ENCODE data around the gene PCNT. TPM values are rescaled to one million over a fixed set of nuclear protein-coding genes. Genes with fewer than 3 reads are reported as not detected.
A peak's percentile ranks its signal among the peaks of the same experiment; 100 is the strongest.

Gene PCNT
- total and polyA plus RNA-seq, 2 of the 4 experiments (the other 2 are of a cell fraction), result 10.0 to 19.4 TPM

DNA sequence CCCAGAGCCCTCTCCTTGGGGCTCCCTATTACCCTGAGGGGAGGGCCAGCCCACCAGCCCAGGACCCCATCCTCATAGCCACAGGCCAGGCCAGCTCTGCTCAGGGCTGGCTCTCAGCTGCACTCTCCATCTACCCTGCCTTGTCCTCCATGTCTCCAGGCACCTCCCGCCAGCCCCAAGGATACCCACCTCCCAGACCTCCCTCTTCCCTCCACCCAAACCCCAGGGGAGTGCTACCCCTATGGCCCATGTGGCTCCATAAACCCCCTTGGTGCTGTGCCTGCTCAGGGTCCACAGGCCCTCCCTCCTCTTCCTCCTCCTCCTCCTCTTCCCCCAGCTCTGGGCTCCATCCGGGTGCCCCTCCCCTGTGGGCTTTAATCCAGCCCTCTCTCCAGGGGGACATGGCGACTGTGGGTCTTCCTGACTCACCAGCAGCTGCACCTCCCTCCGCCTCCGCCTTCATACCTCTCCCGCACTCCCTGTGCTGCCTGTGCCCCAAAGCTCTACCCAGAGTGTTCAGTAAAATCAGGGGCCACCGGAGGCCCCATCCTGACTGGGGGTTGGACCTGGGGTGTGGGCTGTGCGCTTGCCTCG, 28.7 kb upstream of the PCNT start:
- dilution Hi-C loops (cut with HindIII; ENCODE audit: low sequenced_read_pairs, unreplicated experiment) (no loop called here), intact Hi-C loops (cut with micrococcal nuclease) (no loop called here), in situ Hi-C loops (cut with MboI; ENCODE audit: low sequenced_read_pairs) (no loop called here)
- ChIA-PET CTCF (no interaction called here), POLR2A (ENCODE audit: unreplicated experiment) (no interaction called here)
- H2AK9ac ChIP-seq (replicated peaks; ENCODE audit: low read depth, low read length, poor library complexity), result peak overlapping the region; percentile 85
- H3K27me3 ChIP-seq (ENCODE audit: control insufficient read depth, insufficient read depth, low read length), result no peaks in the 10 kb centered on the region
- 44% methylated on average over 3 of the region's 9 CpGs; no CpG with 5 or more reads in 1 of the 2 experiments for WGBS, 2 experiments (ENCODE audit: extremely low coverage in 2 of 2, insufficient read length in 1 of 2)
- ATAC-seq (ENCODE audit: low read depth) (peak; percentile 82), DNase-seq (peak; percentile 69)
- H3K79me1 ChIP-seq (ENCODE audit: low read depth in 1 of 2, low read length in 2 of 2), result peaks cover 6 to 7% of the 10 kb centered on the region in 2 experiments; a peak in 2 of 4 replicates
- no peak overlapping the region for H3K9ac ChIP-seq (ENCODE audit: low read depth, low read length)
- no peaks in the 10 kb centered on the region; the same call in 1 of the 2 replicates for H3K9me1 ChIP-seq (ENCODE audit: insufficient read depth, low read length)
- peak overlapping the region; percentile 74 for H2AK5ac ChIP-seq (ENCODE audit: low read depth, low read length)
- TF ChIP-seq FOS (IDR thresholded peaks at IDR 0.05; ENCODE audit: low read depth, low read length) (no peak), MAZ (IDR thresholded peaks at IDR 0.05; ENCODE audit: borderline replicate concordance, low read depth, low read length) (peak; percentile 73; the same call in 1 of the 2 replicates)
- no peak overlapping the region; the same call in 2 of the 3 replicates for H2BK15ac ChIP-seq (ENCODE audit: low read depth, low read length)
- peak overlapping the region; percentile 64 for H2BK5ac ChIP-seq (ENCODE audit: low read depth, low read length, poor library complexity, severe bottlenecking)
- 0 out of 2 replicates have a peak overlapping the region, but pooled peaks have one; percentile 14 for H2BK20ac ChIP-seq (ENCODE audit: low read depth, low read length)
- peak overlapping the region; percentile 53 for H3K27ac ChIP-seq (ENCODE audit: insufficient read depth, low read length)
- peak overlapping the region; percentile 40 to 77; a peak in 2 of 4 replicates for H4K8ac ChIP-seq (ENCODE audit: low read depth in 2 of 2, low read length in 2 of 2)
- H3K56ac ChIP-seq (ENCODE audit: extremely low read depth, insufficient read depth, low read length), result no peak overlapping the region
- H4K5ac ChIP-seq (ENCODE audit: low read depth, low read length), result peak overlapping the region; percentile 56
- BruUV-seq (replicated peaks), result no TSS peak
- no peak overlapping the region for H3K4me3 ChIP-seq (ENCODE audit: insufficient read depth, low read depth, low read length)
- H3K14ac ChIP-seq (replicated peaks; ENCODE audit: low read depth, low read length), result peak overlapping the region; percentile 46
- H2BK120ac ChIP-seq (ENCODE audit: low read depth, low read length), result peak overlapping the region; percentile 30; the same call in 1 of the 2 replicates
- H3K4me1 ChIP-seq (ENCODE audit: control insufficient read depth, insufficient read depth, low read length), result peaks cover 11% of the 10 kb centered on the region
- H2AFZ ChIP-seq (replicated peaks; ENCODE audit: low read length, poor library complexity), result peak overlapping the region; percentile 85
- H3K36me3 ChIP-seq (ENCODE audit: control insufficient read depth, insufficient read depth, low read length), result peaks cover 11% of the 10 kb centered on the region
- H3K23ac ChIP-seq (ENCODE audit: low read depth, low read length), result no peak overlapping the region
- H3K4me2 ChIP-seq (ENCODE audit: low read depth, low read length), result peak overlapping the region; percentile 4; the same call in 1 of the 2 replicates
- peak overlapping the region; percentile 45 for H3K4ac ChIP-seq (ENCODE audit: low read depth, low read length)
- H3K9me3 ChIP-seq (ENCODE audit: control insufficient read depth, insufficient read depth, low read length), result no peaks in the 10 kb centered on the region
- no peak overlapping the region; the same call in 1 of the 2 replicates for H3K18ac ChIP-seq (ENCODE audit: low read depth, low read length)
- no peaks in the 10 kb centered on the region; the same call in 1 of the 2 replicates for H4K20me1 ChIP-seq (ENCODE audit: insufficient read depth, low read length)
- H4K91ac ChIP-seq (ENCODE audit: insufficient read depth, low read depth, low read length), result peak overlapping the region; percentile 41
